ENCODE measurements around the gene ANO7. TPM values are rescaled to one million over a fixed set of nuclear protein-coding genes. Genes with fewer than 3 reads are reported as not detected.

ANO7 gene
- total RNA-seq, 1 donor from 2014 or later = 0.16 TPM

DNA sequence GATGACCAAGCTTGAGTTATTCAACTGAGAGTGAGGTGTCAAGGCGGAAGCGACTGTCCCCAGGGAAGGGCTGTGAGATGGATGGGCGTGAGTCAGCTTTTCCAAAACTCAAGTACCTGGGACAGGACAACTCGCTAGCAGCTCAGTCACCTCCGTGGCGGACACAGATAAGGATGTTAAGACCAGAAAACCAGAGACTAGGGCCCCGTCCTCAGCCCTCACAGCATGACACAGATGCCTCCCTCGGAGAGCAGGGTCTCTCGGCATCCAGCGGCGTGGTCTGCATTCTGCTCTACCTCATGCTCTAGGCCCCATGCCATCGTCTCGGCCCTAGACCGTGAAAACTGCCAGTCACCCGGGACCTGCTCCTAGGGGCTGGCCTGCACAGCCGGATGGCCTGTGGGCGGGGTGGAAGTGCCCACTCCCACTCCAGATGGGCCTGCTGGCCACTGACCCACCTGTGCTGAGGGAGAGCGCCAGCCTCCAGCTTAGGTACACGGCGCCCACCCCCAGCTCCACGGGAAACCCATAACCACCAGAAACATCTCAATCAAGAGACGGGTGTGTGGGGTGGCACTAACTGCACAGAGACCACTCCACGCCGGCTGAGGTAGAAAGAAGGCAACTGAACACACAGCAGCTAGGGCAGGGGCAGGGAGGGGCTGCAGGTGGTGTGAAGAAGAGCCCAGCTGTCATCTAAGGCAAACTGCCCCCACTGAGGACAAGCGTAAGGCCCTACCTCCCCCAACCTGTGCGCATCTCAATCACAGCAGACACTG, 39.8 kb downstream of the ANO7 start:
- DNase-seq = no peak

DNA sequence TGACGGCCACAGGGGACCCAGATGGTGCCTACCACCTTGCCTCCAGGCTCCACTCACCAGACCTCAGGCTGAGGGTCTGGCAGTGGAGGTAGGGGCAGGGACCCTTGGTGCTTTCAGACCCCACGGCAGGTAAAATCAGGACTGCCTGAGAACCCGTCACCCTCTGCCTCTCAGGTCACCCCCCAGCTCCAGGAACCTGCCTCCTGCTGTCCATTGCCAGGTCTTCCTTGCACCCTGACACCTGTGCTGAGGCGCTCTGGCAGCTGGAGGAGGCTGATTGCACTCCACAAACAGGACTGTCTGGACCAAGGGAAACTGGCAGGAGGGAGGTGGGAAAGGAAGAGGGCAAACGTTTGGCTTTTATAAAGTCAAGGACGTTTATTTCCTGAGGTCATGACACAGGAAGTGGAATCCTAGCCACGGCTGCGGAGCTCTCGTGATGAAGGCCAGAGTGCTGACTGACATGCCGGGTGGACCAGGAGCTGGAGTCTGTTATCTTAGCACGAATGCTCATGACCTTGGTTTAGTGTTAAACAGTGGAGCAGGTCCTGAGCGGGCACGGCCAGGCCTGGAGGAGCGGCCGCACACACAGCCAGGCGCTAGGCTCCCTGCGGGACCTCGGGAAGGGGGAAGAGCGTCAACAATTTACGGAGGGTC, 40.5 kb downstream of the ANO7 start:
- DNase-seq = no peak

DNA sequence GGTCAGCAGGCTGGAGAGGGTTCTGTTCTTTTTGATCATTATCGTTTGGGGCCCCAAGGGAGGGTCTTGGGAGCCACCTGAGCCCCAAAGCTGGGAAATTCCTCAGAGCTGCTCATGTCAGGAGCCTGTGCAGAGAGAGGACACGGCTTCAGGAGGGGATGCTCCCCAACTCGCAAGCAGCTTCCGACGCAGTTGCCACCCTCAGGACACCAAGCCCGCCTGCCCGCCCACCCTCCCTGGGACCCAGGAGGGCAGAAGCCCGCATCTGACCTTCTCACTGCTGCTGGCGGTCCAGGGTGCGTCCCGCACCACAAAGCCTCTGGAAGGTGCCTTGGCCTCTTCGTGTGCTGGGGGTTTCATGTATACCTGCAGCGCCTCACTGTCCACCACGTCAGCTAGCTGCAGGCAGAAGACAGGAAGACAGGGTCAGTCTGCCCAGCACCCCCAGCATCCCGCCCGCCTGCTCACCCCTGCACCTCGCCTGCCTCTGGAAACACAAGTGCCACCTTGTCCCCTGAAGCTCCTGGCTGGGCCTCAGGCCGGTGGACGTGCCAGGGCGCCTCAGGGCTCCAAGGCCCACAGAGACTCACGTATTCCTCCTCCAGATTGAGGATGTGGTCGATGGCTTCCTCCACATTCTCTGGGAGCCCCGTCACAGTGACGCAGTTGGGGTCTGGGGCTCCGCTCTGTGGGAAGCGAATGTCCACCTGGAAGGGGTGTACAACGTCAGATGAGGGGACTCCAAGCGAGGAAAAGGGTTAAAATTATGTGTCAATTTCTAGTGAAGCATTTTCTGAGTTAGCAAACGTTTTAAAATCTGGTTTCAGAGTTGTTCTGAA, 41.3 kb downstream of the ANO7 start:
- no peak for DNase-seq

DNA sequence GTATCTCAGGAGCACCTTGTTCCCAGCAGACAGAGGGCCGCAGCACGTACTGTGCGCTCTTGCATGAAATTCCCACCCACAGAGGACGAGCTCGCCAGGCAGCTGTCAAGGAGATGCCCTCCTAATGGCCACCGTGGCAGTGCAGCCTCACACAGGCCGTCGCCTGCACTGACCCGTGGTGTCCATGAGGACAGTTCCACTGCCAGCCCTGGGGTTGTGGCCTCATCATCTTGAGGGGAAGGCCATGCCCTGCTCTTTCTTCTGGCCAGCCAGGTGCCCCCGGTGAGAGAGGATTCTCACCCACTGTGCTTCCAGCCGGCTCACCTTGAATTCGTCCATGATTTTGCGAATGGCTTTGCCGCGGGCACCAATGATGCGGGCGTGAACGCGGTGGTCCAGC, 42.0 kb downstream of the ANO7 start:
- DNase-seq = no peak

DNA sequence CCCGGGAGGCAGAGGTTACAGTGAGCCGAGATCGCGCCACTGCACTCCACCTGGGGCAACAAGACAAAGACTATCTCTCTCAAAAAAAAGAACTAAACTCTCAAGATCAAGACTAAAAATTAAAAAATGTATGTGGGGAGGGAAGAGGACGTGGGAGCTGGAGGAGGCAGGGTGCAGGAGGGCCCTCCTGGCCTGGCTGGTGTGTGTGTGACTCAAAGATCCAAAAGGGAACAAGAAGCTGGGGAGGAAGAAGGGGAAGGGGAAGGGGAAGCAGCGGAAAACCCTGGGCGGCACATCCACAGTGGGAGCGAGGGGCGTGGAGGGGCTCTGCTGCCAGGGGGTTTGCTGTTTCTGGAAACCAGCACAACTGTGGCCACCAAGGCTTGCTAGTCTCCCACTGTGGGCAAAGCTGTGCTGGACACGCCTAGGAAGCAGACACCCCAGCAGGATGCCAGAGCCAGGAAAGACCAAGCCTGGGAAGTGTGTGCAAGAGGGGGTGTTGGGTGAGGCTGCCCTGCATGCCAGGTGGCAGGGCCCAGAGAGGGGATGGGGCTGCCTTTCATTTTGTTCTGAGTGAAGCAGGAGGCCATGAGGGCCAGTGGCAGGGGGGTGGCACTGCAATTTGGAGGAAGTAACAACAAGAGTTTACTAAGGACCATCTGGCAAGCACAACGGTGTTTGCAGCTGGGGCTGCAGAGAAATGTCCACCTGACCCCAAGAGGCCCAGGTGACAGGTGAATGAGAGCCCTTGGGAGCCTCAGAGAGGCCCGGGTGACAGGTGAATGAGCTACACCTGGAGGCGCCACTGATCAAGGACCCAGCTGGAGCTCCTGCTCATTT, 44.5 kb downstream of the ANO7 start:
- no peak for DNase-seq

DNA sequence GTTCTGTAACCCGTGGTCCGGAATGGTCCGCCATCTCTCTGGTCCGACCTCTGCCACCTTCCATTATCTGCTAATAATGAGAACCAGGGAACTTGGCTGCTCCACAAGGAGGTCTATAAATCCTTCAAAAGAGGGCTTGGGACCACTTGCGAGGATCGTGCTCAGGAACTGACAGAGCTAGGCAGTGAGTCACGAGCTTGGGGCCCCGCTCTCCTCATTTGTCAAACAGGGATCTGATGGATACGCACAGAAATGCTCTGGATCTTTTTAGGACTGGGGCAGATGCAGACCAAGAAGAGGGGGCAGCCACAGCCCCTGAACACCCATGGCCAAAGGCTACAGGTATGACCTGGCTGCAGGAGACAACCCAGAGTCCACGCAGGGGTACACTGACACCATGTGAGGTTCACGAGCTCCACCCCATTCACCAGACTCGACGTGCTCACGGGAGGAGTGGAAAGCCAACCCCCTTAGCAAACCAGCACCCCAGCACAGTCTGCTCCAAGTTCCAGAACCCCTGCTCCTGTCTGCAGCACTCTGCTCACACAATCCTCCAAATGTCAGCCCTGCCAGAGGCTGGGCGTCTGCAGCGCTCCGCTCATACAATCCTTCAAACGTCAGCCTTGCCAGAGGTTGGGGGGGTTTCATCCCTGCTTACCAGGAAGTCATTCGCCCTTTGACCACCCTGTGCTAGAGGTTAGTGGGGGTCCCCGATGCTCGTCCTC, 45.8 kb downstream of the ANO7 start:
- DNase-seq = no peak

DNA sequence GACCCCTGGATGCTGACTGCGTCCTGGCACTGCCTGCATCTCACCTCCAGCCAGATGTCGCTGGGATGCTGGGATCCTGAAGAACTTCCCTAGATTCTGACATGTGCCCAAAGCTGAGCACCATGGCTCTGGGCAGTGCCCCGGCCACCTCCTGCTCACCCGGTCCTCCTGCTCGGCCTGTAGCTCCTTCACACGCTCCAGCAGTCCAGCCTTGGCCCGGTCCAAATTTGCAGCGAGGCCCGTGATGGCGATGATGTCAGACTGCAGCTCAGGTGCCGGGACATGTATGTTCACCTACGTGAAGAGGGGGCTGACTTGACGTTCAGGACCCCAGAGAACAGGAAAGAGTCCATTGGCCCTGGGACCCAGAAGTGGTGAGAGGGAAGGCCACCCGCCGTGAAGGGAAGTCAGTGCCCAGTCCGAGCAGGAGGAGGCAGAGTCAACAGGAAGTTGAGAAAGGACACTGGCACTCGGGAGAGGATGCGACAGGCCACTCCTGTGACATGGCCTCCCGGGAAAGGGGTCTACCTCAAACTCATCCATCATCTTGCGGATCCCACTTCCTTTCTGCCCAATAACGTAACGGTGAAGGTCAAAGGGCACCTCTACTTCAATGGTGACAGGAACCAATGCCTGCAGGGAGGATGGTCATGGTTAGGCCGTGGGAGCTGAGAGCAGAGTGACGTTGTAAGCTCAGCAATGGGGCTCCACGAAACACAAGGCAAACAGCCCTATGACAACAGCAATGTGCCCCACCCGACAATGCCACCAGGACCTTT, 46.7 kb downstream of the ANO7 start:
- no peak for DNase-seq

DNA sequence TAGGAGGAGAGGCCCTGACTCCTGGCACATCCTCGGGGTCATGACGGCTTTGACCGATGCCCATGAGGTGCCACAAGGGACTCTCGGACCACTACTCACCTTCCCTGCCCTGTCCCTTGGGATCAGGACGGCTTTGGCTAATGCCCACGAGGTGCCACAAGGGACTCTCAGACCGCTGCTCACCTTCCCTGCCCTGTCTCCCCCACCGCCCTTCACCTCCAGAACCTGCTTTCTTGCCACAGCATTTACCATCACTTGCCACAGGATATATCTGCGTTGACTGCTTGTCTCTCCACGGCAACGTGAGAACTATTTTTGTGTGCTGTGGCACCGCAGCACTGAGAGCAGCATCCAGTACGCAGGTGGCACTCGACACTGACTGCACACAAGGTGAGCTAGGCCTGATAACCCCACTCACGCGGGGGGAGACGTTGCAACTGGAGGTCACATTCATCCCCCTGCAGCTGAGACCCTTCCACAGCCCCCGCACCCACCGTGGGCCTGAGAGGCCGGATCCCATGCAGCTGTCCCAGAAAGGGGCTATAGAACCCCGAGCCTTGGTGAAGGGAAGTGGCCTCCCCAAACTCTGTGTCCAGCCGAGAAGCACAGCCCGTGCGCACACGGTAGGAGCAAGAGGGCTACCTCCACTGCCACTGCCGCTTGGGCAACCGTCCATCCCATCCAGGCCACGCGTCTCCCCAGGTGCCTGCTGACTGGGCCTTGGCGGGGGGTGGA, 47.5 kb downstream of the ANO7 start:
- DNase-seq = no peak

DNA sequence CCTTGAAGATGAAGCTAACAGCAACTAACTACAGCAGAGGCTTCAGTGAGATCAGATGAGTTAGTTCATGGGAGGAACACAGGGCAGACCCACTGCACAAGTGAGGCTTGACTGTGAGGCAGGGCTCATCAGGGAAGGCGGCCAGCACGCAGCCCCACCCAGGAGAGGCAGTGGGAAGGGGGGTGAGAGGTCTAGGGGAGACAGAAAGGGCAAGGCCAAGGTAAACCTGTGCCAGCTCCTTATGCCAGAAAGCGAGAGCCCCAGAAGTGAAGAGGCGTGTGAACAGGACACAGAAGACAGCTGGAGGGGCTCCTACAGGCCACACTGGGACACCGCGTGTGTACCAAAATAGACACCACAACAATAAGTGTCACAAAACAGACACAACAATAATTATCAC, 48.6 kb downstream of the ANO7 start:
- no peak for DNase-seq

DNA sequence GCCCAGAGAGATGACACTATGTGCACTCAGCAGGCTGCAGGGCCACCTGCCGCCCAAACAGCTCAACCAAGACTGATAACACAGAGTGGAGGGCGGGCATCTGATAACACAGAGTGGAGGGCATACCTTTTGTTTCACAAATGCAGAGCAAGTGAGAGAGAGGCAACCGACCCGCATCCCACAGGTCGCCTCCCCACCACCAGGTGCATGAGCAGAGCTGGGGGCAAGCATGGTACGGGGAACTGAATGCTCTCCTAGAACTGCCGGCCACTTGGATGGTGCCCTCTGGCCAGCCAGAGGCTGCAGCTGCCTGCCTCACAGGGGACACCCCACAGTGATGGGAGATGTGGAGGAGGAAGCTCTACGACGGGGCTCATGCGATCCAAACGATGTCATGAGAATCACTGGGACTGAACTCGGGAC, 49.5 kb downstream of the ANO7 start:
- no peak for DNase-seq

DNA sequence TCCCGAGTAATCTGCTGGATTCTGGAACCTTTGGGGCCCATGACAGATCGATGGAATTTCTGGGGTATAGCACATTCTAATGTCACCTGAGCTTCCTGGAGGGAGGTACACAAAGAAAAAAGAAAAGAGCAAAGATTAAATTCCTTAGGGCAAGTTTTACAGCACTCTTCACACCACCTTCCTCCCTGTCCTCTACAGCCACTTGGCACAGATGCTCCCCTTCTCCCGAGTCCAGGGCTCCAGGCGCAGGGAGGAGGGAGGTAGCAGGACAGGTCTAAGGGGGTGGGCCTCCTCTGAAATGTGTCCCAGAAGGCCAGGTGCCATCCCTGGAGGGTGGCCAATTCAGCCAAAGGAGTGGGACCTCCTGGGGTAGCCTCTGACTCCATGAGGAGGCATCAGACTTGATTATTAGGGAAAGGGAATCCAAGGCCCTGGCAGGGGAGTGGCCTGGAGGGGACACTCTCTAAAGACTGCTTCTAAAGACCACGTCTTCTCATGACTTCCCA, 50.3 kb downstream of the ANO7 start:
- no peak for DNase-seq

DNA sequence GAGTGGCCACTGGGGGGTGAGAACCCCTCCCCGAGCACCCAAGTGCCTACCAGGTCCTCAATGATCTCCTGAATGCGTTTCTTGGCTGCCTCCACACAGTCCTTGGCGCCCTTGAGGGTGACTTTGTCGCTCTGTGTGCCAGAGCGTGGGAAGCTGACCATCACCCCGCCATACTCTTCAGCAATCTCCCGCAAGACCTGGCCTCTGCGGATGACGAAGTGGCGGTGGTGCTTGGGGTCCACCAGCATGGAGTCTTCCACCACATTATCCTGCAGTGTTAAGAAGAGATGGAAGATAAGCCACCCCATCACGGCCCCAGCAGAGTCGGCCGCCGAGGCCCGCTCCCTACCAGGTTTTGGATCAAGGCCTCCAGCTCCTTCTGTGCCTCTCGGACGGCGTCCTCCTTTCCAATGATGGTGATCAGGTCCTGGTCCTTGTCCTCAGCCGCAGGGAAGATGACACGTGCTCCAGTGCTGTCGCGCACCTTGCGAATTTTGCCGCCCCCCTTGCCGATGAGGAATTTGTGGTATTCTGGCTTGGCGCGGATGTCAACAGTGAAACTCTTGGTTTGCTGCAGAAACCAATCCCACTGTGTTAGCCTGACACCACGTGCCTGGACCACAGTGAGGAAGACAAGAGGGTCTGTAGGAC, 51.2 kb downstream of the ANO7 start:
- no peak for DNase-seq

DNA sequence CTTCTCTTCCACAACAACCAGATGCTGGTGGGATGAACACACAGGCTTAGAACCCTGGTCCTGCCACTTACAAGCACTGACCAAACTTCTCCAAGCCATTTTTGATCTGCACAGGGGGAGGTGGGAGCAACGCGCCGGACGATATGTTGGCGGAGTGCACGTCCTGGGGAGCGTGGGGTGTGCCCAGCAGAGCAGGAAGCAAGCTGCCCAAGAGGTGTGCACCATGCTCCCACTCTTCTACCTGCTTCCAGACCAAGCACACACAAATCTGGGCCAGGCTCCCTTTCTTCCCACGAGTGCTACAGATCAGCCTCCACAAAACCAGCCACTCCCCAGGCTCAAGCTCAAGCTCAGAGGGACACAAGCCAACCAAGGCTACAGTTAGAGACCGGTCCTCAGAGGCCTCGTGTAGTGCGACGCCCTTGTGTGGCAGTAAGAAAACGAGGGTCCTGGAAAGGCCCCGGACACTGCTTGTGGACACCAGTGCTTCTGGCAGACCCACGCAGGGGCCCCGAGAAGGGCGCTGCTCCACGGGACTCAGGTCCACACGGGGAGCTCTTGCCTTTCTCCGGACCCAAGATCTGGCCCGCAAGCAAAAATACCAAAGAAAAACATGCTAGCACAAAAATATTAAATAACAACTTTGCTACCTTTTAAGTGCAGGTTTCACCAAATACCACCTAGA, 52.0 kb downstream of the ANO7 start:
- no peak for DNase-seq

DNA sequence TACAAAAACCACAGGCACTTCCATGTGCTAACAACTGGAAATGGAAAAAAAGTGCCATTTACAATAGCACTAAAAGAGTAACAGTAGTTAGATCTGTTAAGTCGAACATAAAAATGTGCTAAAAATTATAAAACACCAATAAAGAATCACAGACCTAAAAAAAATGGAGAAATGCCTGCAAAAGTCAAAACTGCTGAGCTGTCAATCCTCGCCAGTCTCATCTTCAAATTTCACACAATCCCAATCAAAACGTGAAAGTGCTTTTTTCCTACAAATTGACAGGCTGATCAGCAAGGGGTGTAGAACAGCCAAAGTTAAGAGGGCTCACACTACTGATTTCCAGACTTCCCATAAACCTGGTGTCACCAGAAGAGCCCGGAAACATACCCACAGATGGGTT, 53.2 kb downstream of the ANO7 start:
- DNase-seq = no peak

DNA sequence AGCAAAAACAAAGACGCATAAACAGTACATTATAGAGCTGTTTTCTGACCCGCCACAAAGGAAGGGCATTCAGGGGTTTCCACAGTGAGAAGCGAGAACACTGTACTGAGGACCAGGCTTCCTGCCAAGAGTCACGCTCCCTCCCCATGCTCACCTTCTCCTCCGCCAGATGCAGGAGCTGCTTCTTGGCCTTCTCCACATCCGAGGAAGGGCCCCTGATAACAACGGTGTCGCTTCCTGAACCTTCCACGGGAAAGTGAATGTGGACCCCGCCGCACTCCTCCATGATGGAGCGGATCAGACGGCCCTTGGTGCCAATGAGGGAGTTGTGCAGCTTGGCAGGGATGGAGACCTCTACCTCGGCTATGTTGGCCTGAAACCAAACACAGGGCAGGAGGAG, 53.8 kb downstream of the ANO7 start:
- DNase-seq = no peak

DNA sequence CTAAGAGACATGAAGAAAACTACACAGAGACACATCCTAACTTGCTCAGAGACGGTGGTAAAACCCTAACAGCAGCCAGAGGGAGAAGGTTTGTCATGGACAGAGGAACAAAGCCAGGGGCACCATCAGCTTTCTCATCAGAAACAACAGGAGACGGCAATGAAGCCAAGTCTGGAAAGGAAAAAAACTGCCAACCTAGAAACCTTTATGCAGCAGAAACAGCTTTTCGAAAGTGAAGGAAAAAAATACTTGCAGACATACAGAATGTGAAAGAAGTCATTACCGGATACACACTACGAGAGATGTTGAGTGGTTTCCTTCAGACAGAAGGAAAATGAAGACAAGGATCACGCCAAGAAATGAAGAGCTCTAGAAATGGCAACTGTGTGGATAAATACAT, 55.9 kb downstream of the ANO7 start:
- DNase-seq = no peak

DNA sequence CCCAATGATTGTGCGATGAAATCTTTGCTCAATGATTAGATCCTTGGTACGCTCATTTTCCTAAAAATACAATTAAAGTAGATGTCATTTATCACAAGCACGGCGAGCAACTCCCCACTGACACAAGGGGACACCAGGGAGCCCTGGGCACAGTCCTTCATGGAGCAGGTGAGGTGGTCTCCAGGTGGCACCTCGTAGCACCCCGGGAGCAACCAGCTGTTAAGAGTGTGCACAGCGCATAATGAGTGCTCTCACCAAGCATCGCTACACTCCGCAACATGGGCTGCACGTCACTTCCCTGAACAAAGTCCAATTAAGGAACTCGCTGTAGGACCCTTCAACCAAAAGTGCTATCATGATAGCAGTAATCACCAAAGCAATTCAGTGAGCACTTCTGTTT, 59.8 kb downstream of the ANO7 start:
- DNase-seq = no peak

DNA sequence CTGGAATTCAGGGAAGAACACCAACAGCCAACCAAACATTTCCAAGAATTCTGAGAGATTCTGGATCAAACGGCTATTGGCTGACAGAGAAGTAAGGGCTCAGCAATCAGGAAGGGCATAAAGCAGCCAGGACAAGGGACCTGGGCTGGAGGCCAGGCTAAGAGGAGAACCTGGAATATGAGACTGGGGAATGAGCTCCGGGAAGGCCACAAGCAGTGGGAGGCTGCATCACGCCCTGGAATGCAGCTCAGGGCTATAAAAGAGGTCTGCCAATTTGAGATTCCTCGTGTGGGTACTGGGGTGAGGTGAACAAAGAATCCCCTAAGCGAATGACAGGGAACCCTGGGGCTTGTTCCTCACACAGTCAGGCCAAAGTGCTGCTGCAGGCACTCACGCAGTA, 60.4 kb downstream of the ANO7 start:
- DNase-seq = no peak

DNA sequence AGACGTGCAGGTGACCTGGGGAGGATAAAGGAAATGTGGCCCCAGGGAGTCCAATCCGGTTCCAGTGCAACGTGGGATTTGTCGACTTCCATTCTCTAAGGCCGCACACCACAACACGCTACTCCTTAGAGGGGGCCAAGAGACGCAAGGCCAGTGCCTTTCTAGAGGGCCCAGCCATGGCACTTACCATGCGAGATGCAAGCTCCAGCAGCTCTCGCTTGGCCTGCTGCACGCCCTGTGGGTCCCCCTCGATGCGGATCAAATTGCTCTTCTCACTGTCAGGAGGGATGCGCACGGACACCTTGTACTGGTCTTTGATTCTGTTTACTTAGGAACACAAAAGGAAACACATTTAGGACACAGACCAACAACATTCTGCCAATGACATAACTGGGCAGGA, 61.2 kb downstream of the ANO7 start:
- no peak for DNase-seq
